GM19238 (cell line): ENCODE measurements around the gene ZNF532.

Source experiments
- DNase-seq: peaks from one replicate; pipeline ENCODE4 v3.0.0; 2011; ENCODE audit warnings: low spot score; ENCODE audit not compliant: insufficient read length

Gene ZNF532

DNA sequence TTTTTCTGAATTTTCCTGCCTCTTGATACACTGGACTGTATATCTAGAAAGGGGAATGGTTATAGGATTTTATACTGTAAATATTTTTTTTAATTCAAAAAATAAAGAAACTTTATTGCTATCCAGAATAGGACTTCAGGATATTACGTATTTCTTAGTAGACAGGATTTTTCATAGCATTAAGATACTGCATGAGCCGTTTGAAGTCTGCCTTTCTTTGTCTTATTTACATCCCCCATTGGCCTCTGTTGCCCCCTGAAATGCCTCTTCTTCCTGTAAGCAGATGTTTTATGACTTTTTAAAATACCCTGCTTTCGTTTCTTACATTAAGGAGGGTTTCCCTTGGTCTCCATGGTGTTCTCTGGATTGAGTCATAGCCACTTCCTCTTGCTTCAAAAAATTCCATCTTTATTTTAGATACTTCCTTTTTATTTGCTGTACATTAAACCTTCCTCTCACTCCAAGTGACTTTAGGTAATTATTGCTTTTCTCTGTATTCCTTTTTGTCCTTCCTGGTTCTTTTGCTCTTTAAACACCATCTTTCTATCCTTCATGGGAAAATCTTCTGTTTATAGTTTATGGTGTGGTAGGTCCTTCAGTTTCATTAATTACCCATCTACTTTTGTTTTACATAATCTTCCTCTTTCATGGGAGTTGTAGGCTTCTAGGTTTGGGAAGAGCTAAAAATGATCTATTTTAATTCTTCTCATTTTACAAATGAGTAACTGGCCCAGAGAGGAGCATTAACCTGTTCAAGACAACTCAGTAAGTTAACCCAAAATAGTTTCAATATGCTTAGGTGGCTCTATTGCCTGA lies 72.6 kb downstream of the ZNF532 start:
- DNase-seq, result no peak

DNA sequence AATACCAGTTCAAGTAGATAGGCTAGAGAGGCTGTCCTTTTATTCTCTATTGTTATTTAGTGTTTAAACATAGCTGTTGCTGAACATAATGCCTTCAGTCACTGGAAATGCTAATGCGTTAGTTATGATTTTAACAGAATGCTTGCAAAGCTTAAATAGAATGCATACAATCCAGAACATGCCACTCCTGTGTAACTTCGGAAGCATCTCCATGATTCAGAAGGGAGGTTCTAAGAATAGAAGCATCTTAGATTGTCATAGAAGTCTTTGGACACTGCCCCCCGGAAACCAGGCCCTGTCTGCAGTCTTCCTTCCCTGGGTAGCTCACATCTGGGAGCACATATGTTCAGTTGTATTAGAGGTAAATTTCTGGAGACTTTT lies 73.2 kb downstream of the ZNF532 start:
- DNase-seq, result no peak

DNA sequence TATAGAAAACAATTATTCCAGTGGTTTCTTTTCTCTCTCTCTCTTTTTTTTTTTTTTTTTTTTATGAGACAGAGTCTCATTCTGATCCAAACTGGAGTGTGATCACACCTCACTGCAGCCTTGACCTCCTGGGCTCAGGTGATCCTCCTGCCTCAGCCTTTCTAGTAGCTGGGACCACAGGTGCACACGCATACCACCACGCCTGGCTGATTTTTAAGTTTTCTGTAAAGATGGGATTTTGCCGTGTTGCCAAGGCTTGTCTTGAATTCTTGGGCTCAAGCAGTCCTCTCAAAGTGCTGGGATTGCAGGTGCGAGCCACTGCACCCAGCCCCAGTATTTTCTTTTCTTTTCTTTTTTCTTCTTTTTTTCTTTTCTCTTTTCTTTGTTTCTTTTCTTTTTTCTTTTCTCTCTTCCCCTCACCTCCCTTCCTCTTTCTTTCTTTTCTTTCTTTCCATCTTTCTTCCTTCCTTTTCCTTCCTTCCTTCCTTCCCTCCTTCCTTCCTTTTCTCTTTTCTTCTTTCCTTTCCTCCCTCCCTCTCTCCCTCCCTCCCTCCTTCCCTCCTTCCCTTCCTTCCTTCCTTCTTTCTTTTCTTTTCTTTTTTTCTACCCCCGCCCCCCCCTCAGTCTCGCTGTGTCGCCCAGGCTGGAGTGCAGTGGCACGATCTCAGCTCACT lies 76.9 kb downstream of the ZNF532 start:
- DNase-seq, result no peak

DNA sequence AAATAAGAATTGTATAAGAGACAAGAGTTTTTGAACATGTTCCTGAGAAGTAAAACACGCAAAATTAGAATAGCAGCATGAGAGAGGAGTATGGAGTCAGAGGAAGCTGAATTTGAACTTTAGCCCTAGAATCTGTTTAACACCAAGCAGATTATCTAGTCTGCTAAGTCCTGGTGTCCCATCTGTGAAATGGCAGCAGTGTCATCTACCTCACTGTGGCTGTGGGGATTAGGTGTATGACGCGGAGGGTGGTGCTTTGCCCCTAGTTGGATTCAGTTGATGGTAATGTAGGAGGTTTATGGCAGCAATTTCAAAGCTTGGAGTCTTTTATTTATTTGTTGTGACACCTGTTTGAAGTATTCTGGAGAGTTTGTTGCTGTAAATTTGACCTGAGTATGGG lies 79.2 kb downstream of the ZNF532 start:
- DNase-seq, result no peak

DNA sequence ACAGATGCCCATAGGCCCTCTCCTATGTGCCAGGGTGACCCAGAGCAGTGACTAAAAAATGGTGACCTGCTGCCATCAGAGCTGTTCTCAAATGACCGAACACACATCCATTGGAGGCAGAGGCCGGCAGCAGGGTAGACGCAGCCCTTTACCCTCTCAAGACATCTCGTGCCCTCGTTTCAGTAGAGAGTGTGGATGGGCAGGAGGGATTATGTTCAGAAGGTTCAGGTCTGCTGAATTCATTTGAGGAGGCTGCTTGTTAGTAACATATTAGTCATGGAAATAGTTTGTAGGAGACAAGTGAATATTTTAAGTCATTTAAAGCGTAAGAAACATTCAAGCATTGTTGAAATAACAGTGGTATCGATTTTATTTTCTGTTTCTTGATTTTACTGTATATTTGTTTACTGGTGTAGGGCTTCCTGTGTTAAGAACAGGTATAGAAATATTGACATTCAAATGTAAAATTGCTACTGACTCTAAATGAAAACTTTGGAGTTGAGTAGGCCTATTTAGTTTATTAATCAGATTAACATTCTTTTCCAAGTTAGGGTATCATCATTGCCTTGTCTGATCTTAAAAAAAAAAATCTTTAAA lies 82.6 kb downstream of the ZNF532 start:
- DNase-seq, result no peak

DNA sequence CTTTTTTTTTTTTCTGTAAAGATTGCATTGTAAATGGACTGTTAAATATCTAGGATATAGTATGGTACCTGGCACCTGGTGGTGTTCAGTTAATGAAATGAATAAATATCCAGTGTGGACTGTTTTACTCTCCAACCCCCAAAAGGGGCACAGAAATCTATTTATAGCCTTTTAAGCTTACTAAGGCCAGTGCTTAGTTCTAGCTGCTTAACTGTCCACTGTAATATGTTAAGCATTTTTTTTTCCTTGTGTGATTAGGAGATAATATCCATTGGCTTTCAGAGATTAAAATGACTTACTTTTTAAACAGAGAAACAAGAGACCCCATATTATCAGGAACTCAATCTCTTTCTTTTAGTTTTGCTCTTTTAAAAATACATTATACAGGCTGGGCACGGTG lies 84.4 kb downstream of the ZNF532 start:
- no peak for DNase-seq

DNA sequence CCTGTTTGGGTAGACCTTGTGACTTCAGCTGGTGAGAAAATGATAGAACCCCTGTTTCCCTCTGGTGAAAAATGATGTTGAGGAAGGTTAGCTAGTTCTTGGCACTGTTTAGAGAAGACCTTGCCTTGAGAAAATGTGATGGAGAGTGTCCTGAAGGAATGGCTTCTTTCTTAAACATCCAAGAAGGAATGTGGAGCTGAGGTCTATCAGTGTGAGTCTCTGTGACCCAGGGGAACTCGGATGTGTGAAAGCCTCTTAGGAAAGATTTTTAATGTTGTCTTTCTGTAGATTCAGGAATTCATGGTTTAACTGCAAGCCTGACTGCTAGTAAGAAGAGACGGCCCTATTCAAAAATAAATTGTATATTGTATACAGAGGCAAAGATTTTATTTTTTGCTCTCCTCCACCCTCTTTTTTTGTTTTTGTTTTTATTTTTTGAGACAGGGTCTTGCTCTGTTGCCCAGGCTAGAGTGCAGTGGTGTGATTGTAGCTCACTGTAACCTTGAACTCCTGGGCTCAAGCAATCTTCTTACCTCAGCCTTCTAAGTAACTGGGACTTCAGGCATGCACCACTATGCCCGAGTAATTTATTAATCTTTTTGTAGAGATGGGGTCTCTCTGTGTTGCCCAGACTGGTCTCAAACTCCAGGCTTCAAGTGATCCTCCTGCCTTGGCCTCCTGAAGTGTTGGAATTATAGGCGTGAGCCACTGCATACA lies 87.5 kb downstream of the ZNF532 start:
- no peak for DNase-seq

DNA sequence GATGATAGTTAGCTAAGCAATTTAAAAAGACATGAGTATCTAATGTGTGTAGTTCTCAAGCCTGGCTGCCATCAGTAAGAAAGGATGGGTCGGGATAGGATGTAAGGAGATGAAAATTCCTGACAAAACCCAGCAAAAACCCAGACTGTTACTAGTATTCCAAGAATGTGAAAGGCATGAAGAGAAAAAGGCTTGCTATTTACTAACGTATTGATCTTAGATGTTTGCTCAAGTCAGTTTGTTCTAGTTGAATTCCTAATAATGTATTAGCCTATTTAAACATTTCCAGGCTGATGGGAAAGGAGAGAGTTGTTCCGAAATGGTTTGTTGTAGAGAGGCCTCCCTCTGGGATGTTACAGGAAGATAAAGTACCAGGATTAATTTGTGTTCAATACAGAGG lies 88.2 kb downstream of the ZNF532 start:
- DNase-seq, result no peak

DNA sequence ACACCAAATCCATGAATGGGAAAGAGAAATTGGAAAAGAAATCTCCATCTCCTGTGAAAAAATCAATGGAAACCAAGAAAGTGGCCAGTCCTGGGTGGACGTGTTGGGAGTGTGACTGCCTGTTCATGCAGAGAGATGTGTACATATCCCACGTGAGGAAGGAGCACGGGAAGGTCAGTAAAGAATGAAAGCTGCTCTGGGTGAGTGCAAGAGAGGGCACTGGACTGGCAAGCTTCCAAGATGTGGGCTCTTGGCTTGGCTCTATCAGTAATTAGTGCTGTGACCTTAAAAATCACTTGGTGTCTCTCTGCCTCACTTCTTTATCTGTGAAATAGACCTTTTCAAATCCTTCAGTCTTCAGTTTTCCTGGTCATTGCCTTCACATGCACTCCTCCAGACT lies 89.0 kb downstream of the ZNF532 start:
- DNase-seq, result no peak

DNA sequence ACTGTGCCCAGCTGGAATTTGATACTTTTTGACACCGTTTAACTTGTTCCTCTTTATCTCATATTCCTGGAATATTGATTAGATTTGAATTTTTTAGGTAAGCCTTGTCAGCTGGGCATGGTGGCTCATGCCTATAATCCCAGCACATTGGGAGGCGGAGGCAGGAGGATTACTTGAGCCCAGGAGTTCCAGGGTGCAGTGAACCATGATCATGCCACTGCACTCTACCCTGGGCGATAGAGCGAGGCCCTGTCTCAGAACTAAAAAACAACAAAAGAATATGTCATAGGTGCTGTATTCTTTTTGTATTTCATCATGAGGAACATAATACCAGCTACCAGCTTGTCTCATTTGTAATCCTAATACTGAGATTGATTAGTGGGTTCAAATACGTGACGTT lies 90.3 kb downstream of the ZNF532 start:
- no peak for DNase-seq

DNA sequence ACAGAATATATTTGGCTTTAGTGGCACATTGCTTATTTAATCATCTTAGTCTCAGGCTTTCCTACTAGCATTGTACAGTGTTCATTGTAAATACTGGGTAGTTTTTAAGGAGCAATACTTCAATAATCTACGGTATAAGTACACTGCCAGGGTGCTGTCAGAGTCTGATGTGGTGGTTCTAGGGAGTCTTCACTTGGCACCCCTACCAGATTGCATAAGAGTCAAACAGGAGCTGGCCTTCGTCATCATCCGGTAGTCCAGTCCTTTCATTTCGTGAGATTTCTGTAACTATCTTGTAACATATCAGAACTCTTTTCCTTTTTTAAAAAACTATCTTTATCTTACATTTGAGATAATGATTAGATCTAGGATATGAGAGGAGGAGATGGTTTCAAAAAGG lies 91.1 kb downstream of the ZNF532 start:
- no peak for DNase-seq

DNA sequence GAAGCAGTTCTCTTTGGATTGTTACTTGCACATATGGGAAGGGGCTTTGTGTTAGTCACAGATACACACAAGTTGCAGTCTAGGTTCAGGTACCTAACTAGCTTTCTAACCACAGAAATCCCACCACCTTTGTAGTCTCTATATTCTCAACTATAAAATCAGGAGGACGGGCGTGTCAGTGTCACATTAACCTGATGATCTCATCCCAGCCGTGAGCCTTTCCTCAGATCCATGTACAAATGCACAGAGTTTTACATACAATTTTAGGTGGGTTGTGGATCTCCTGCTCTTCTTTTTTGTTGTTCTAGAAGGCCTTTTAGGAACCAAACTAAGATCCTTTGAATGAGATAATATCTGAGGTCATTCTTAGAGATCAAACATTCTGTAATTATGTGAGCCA lies 94.0 kb downstream of the ZNF532 start:
- no peak for DNase-seq

DNA sequence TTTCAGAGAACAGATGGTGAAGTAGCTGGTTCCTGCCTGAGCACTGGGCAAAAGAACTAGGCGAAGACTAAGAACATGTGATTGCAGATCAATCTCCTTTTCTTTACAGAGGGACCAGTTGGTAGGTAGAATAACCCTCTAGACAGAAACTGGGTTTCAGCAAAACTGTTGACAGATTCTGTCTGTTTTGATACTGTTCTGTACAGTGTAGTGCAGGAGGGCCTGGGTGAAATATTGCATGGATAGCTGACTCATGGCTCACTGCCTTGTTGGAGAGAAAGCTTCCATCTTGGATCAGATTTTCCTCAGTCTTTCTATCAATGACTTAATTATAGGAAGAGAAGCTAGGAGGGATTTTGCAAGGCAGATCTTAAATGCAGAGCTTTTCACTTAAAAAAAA lies 95.8 kb downstream of the ZNF532 start:
- no peak for DNase-seq

DNA sequence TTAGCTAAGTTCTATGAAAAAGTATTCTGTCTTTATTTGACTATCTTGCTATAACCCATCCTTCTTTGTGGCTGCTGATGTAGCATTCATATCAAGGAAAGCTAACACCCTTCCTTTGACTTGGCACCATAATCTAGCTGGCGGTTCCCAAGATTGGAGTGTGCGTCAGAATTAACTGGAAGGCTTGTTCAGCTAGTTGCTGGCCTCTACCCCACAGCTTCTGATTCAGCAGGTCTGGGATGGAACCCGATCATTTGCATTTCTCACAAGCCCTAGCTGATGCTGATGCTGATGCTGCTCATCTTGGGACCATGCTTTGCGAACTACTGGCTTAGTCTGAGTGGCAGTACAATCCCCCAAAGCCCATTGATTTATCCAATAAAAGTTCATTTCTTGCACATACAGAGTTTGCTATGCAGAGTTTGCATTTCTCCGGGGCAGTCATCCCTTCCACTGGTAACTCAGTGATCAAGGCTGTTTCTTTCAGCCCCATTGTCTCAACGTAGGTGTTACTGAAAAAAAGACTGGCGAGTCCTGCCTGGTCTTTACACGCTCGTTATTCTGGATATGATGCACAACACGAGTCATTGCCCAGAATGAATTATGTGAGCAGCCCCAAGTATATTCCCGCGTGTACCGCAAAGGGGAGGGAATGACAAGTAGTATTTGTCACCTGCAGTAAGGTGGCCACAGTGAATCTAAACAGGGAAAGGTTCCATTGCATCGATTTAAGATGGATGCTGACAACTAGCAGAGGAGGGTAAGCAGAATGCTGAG lies 96.5 kb downstream of the ZNF532 start:
- DNase-seq, result no peak

DNA sequence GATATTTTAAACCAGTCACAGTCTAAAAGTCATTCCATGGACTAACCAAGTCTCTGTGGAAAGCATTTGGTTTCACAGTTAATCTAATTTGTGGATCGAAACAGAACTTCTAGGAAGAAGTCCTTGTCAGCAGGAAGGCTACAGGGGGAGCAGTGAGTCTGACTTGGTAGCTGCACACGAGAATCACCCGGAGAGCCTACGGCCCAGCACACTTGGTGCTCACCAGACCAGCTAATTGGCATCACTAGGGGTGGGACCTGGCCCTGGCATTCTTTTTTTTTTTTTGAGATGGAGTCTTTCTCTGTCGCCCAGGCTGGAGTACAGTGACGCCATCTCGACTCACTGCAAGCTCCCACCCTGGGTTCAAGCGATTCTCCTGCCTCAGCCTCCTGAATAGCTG lies 97.7 kb downstream of the ZNF532 start:
- no peak for DNase-seq

DNA sequence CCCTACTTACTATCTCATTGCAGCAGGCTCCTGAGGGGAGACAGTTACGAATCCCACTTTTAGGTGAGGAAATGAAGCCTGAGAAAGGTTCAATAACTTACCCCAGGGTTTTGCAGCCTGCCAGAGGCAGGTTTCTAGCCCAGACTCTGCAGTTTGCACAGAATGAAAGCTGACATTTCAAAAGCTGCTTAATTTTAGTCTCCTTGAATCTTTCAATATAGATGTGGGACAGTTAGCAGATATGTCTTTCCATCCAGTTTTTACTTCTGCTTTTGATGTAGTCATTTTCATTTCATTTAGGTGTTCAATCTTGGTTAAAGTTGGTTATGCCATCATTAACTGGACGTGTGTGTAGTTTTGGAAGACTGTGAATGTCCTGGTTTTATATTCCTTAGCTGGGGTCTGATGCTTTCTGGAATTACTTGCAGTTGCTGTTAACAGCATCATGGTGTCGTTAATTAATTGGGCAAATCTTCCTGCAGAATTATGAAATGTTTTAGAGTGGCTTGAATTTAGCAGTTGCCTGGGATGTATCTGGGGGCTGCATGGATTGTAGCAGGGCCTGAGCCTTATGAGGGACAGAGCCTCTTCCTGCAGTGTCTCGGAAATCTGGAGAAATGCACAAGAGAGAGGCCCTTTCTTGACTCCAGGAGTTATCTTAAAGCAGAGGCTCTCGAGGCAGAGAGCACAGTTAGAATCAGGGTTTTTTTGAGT lies 100.8 kb downstream of the ZNF532 start:
- no peak for DNase-seq

DNA sequence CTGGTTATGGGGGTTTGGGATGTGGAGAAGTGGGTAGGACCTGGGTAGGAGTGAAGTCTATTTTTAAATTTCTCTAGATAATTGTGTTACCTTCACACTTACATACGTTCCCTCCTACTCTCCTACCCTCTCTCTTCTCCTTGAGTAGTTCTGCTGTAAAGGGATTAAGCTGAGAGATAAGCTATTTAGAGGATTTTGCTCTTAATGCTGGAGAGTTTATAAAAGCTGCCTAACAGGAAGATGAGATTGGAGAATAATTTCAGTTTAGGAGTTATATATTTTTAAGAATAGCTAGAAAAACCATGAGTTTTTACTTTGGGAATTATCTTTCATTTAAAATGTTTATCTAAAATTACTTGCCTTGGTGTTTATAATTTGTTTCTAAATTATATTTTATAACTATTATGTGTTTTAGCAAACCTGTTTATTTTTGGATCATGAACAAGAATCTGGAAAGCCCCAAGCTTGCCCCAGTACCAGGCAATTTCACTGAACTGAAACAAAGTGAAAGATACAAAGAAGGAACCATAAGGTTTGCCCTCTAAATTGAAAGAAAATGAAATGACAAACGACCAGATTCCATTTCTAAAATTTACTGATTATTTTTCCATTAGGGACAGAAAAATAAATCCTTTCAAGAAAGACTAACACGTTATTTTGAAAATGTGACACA lies 101.5 kb downstream of the ZNF532 start:
- DNase-seq, result no peak

DNA sequence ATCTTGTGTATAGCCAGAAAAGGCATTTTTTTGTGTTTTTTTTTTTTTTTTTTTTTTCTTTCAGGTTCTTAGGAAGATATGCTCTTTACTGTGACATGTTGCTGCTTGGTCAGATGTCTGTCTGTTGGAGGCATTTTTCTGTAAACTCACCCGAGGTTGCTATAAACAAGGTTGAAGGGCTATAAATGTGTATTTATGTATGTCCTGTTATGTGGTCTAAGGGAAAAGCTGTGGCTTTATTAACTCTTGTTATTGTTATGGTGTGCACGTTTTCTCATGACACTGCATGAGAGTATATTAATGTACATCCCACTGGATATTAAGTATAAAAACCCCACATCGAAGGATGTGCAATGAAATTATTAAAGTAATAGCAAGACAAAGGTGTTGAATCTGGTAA lies 102.0 kb downstream of the ZNF532 start:
- DNase-seq, result no peak

DNA sequence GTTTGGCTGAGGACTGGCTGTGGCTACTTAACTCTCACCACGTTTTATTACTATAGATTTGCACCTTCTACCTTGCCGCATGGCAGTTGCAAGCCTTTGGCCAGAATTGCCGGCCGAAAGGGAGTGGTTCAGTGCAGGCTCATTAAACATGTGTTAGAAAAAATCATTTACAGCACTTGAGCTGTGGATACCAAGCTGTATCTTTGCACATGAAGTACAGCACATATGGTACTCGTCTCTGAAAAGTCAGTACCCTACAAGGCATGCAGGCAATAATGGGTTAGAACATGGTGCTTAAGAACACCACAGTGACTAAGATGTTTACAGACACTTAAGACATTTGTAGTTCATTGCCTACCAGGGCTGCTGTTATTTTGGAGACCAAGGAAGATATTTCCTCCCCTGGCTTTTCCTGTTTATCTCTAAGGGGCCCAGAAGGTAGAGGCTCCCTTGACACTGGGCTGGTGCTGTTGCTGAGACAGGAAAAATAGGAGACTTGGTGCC lies 103.1 kb downstream of the ZNF532 start:
- DNase-seq, result no peak
